Mucosa of stomach (tissue), 1 donor: Measurements from ENCODE around the gene EFCAB12.
"Not testable (repeated sequence)": the region's sequence is repeated elsewhere in the genome, so short reads cannot be mapped to it uniquely, and the experiment has no call there.

Source experiments
- H3K27me3 ChIP-seq: one replicate; pipeline ENCODE4 v1.7.0; 2013; ENCODE audit warnings: mild to moderate bottlenecking, low read length; ENCODE audit not compliant: control insufficient read depth, insufficient read depth
- H3K36me3 ChIP-seq: one replicate; pipeline ENCODE4 v1.7.0; 2013; ENCODE audit warnings: low read length; ENCODE audit not compliant: control insufficient read depth, insufficient read depth
- H3K4me1 ChIP-seq: one replicate; pipeline ENCODE4 v1.7.0; 2013; ENCODE audit warnings: mild to moderate bottlenecking, low read length; ENCODE audit not compliant: control insufficient read depth, insufficient read depth
- H3K4me3 ChIP-seq: one replicate; pipeline ENCODE4 v1.7.0; 2013; ENCODE audit warnings: low read length
- H3K9ac ChIP-seq: one replicate; pipeline ENCODE4 v1.7.0; 2013; ENCODE audit warnings: mild to moderate bottlenecking, low read length, moderate library complexity
- H3K9me3 ChIP-seq: one replicate; pipeline ENCODE4 v1.7.0; 2013; ENCODE audit warnings: mild to moderate bottlenecking, low read length, moderate library complexity; ENCODE audit not compliant: control insufficient read depth
- donor health status: Pancreatic carcinoma.

The EFCAB12 gene

GRCh38 chr3:129415830-129416229 is 12.6 kb downstream of the EFCAB12 start:
- Histone ChIP-seq H3K4me3 (no peak overlapping the region), H3K36me3 (no peaks in the 10 kb centered on the region), H3K9ac (no peak overlapping the region), H3K4me1 (peaks cover 27% of the 10 kb centered on the region), H3K27me3 (no peaks in the 10 kb centered on the region), H3K9me3 (no peaks in the 10 kb centered on the region)

DNA sequence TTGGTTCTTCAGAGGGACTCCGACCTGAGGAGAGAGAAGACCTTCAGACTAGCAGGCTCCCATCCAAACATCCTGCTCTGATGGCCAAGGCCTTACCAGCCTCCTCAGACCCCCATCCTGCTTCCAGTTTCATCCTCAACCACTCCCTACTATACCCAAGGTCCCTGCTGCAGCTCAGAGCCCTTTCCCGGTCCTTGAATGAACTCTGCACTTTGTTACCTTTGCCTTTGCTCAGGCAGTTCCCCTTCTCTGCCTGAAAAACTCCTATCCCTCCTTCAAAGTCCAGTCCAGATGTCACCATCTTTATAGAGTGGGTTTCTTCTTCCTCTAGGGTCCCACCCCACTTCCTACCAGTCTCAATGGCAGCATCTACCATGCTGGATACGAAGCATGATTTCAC is 13.1 kb downstream of the EFCAB12 start:
- peaks cover 27% of the 10 kb centered on the region for H3K4me1 ChIP-seq
- no peaks in the 10 kb centered on the region for H3K9me3 ChIP-seq
- no peaks in the 10 kb centered on the region for H3K27me3 ChIP-seq
- no peak overlapping the region for H3K9ac ChIP-seq
- no peak overlapping the region for H3K4me3 ChIP-seq
- no peaks in the 10 kb centered on the region for H3K36me3 ChIP-seq

GRCh38 chr3:129413687-129414506 is 14.5 kb downstream of the EFCAB12 start:
- Histone ChIP-seq H3K27me3 (no peaks in the 10 kb centered on the region), H3K4me3 (no peak overlapping the region), H3K4me1 (peaks cover 27% of the 10 kb centered on the region), H3K36me3 (no peaks in the 10 kb centered on the region), H3K9ac (peak overlapping the region; percentile 2), H3K9me3 (no peaks in the 10 kb centered on the region)

- H3K4me1 ChIP-seq, result peaks cover 27% of the 10 kb centered on the region
Measured at GRCh38 chr3:129413238-129413637, 15.2 kb downstream of the EFCAB12 start.

GRCh38 chr3:129412542-129413198 is 15.8 kb downstream of the EFCAB12 start:
- Histone ChIP-seq H3K4me1 (peaks cover 27% of the 10 kb centered on the region), H3K4me3 (no peak overlapping the region), H3K27me3 (no peaks in the 10 kb centered on the region), H3K36me3 (no peaks in the 10 kb centered on the region), H3K9ac (no peak overlapping the region), H3K9me3 (no peaks in the 10 kb centered on the region)

More at GRCh38 chr3:129413238-129413637, 15.2 kb downstream of the EFCAB12 start:
- not testable (repeated sequence) for H3K36me3 ChIP-seq, H3K4me3 ChIP-seq, H3K9ac ChIP-seq, H3K27me3 ChIP-seq, H3K9me3 ChIP-seq

DNA sequence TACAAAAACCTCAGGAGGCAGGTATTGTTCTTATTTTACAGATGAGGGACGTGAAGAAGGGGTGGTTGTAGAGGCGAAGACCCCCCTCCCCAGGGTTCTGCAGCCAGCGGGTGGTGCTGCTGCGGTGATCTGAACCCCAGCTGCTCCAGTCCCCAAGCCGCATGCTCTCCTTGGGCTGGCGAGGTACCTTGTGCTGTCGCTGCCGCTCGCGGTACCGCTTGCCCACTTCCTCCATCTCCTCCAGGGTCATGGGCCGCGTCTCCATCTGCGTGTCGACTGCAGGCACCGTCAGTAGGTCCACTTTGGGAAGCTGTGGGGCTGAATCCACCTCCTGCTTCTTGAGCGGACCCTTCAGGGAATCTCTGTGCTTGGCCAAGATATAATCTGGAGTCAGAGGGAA is 17.5 kb downstream of the EFCAB12 start:
- Histone ChIP-seq H3K4me3 (no peak overlapping the region), H3K9me3 (no peaks in the 10 kb centered on the region), H3K36me3 (no peaks in the 10 kb centered on the region), H3K9ac (no peak overlapping the region), H3K27me3 (no peaks in the 10 kb centered on the region), H3K4me1 (peaks cover 27% of the 10 kb centered on the region)

DNA sequence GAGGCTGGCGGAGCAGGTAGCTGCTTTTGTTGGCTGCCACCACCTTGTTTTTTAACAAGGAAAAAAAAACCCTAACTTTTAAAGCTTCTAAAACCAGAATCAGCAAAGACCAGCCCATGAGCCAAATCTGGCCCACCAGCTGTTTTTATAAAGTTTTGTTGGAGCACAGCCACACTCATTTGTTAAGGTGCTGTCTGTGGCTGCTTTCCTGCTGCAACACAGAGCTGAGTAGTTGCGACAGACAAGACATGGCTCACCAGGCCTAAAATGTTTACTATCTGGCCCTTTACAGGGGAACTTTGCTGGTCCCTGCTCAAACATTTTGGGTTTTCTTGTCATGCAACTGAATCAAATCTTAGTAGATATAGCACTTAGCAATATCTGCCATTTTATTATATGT is 18.9 kb downstream of the EFCAB12 start:
- Histone ChIP-seq H3K4me1 (peaks cover 20% of the 10 kb centered on the region), H3K36me3 (no peaks in the 10 kb centered on the region), H3K4me3 (no peak overlapping the region), H3K9me3 (no peaks in the 10 kb centered on the region), H3K27me3 (no peaks in the 10 kb centered on the region), H3K9ac (no peak overlapping the region)

DNA sequence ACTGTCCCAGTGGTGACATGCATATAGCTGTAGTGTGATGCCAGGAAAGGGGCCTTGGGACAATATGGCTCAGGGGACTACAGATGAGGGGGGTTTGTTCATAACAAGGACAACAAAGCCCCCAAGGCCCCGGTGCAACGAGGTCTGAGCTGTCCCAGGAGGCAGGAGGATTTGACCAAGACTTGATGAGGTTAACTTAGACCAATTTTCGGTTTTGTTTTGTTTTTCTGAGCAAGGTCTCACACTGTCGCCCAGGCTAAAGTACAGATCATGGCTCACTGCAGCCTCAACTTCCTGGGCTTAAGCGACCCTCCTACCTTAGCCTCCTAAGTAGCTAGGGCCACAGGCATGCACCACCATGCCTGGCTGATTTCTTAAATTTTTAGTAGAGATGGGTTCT is 23.8 kb downstream of the EFCAB12 start:
- Histone ChIP-seq H3K9me3 (no peaks in the 10 kb centered on the region), H3K4me3 (no peak overlapping the region), H3K4me1 (no peaks in the 10 kb centered on the region), H3K9ac (no peak overlapping the region), H3K36me3 (no peaks in the 10 kb centered on the region), H3K27me3 (no peaks in the 10 kb centered on the region)

GRCh38 chr3:129404130-129404529 is 24.3 kb downstream of the EFCAB12 start:
- Histone ChIP-seq H3K27me3 (no peaks in the 10 kb centered on the region), H3K36me3 (no peaks in the 10 kb centered on the region), H3K9ac (no peak overlapping the region), H3K4me3 (no peak overlapping the region), H3K9me3 (no peaks in the 10 kb centered on the region), H3K4me1 (no peaks in the 10 kb centered on the region)

DNA sequence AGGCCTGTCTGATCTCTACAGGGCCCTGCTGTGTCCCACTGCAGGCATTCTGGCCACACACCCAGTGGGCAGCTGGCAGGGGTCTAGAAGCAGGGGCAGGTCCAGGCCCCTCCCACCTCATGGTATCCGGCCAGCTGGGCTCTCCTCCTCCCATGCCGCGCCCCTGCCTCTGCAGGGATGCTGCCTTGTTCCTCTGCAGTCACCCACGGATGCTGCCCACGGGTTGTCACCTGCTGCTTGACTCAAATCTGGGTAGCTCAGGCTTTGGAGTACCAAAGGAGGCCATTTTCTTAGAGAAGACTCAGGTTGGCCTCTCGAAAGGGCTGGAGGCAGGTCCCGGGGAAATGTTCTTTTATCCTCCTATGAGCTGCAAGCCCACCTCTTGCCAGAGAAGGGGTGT is 25.0 kb downstream of the EFCAB12 start:
- H3K27me3 ChIP-seq, result no peaks in the 10 kb centered on the region
- no peaks in the 10 kb centered on the region for H3K36me3 ChIP-seq
- no peaks in the 10 kb centered on the region for H3K4me1 ChIP-seq
- no peaks in the 10 kb centered on the region for H3K9me3 ChIP-seq
- H3K4me3 ChIP-seq, result no peak overlapping the region
- H3K9ac ChIP-seq, result no peak overlapping the region

DNA sequence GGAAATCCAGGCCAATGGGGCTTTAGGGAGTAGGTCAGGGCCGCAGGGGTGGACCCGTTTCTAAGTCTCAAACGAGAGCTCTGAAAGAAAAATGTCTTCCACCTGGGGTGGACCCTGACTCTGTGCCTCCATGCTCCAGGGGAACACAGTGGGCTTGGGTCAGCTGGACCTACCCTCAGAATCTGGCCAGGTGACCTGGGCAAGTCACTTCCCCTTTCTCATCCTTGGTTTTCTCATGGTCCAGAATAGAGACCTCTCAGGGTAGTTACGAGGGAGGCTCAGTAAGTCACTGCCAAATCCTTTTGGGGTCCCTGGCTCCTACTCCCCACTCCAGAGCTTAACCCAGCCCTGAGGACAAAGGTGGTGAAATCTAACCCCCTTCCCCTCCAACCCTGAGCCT is 25.8 kb downstream of the EFCAB12 start:
- H3K9ac ChIP-seq, result no peak overlapping the region
- no peaks in the 10 kb centered on the region for H3K9me3 ChIP-seq
- no peaks in the 10 kb centered on the region for H3K4me1 ChIP-seq
- H3K4me3 ChIP-seq, result no peak overlapping the region
- H3K27me3 ChIP-seq, result no peaks in the 10 kb centered on the region
- H3K36me3 ChIP-seq, result no peaks in the 10 kb centered on the region

GRCh38 chr3:129402210-129402609 is 26.2 kb downstream of the EFCAB12 start:
- Histone ChIP-seq H3K27me3 (no peaks in the 10 kb centered on the region), H3K9me3 (no peaks in the 10 kb centered on the region), H3K9ac (no peak overlapping the region), H3K4me3 (no peak overlapping the region), H3K36me3 (no peaks in the 10 kb centered on the region), H3K4me1 (no peaks in the 10 kb centered on the region)
